ENCODE results near the gene FAM181A. TPM values are rescaled to one million over a fixed set of nuclear protein-coding genes. Genes with fewer than 3 reads are reported as not detected.
A peak's percentile ranks its signal among the peaks of the same experiment; 100 is the strongest.

FAM181A gene
- total and polyA plus RNA-seq, 9 of the 15 experiments (the other 6 are each of a cell fraction or from before 2014, with no cell fraction given), result not detected

GRCh38 chr14:93903342-93904184, 23.6 kb upstream of the FAM181A start:
- Histone ChIP-seq H4K20me1 (replicated peaks; ENCODE audit: control insufficient read depth, insufficient read depth, low read length) (no peaks in the 10 kb centered on the region), H3K4me3 (no peak overlapping the region), H3K36me3 (ENCODE audit: control insufficient read depth, insufficient read depth, low read length) (no peaks in the 10 kb centered on the region), H3K4me1 (replicated peaks in 1 of 2; ENCODE audit: control insufficient read depth in 2 of 2, insufficient read depth in 2 of 2, low read length in 2 of 2) (no peaks in the 10 kb centered on the region), H3K9me3 (replicated peaks; ENCODE audit: control insufficient read depth, insufficient read depth, low read depth, low read length) (no peaks in the 10 kb centered on the region), H3K27ac (ENCODE audit: extremely low read depth, low read depth, low read length) (no peak overlapping the region), H3K9me1 (ENCODE audit: control insufficient read depth, insufficient read depth, low read length) (no peaks in the 10 kb centered on the region), H3K9ac (ENCODE audit: insufficient read depth in 1 of 2, low read depth in 2 of 2, low read length in 2 of 2) (no peak overlapping the region), H3K79me2 (ENCODE audit: control insufficient read depth, insufficient read depth, low read length) (no peaks in the 10 kb centered on the region), H3K27me3 (ENCODE audit: control insufficient read depth in 2 of 2, insufficient read depth in 2 of 2, low read length in 2 of 2) (peaks cover 0 to 20% of the 10 kb centered on the region in 2 experiments; a peak in 2 of 5 replicates), H3K4me2 (ENCODE audit: insufficient read depth, low read length) (no peak overlapping the region), H2AFZ (ENCODE audit: low read depth, low read length) (no peak overlapping the region)
- ATAC-seq (peak; percentile 77), FAIRE-seq (no peak), DNase-seq (ENCODE audit: extremely low read depth in 1 of 4, low spot score in 3 of 4) (peak in 2 of 4 experiments; percentile 6 to 9)
- TF ChIP-seq HDAC8 (tag; IDR thresholded peaks at IDR 0.05) (no peak), RAD21 (CRISPR knock-in tag; conservative IDR thresholded peaks at IDR 0.05 in 1 of 2, IDR thresholded peaks at IDR 0.05 in 1 of 2) (peak in 1 of 2 experiments; percentile 38; a peak in 1 of 4 replicates), ZFP36 (IDR thresholded peaks at IDR 0.05; ENCODE audit: low read depth, low read length, partially characterized antibody) (peak; percentile 66), CTCF (IDR thresholded peaks at IDR 0.05 in 2 of 3, conservative IDR thresholded peaks at IDR 0.05 in 1 of 3; ENCODE audit: insufficient read depth in 2 of 3, low read depth in 1 of 3, low read length in 3 of 3) (peak; percentile 34 to 40 (median 38); a peak in 4 of 6 replicates), CBX8 (IDR thresholded peaks at IDR 0.05; ENCODE audit: borderline replicate concordance, extremely low read depth, low read depth, low read length, poor library complexity, severe bottlenecking) (no peak), ZNF551 (CRISPR knock-in tag; IDR thresholded peaks at IDR 0.05) (no peak), RFX7 (CRISPR knock-in tag; IDR thresholded peaks at IDR 0.05) (no peak)
- CTCF ChIA-PET (ENCODE audit: low intra/inter-chr PET ratio), result no interaction called here
- intact Hi-C loops (cut with micrococcal nuclease) (no loop called here), in situ Hi-C loops (cut with MboI) (no loop called here)
- 9% methylated on average over 11 of the region's 15 CpGs for WGBS (ENCODE audit: insufficient coverage, low coverage, missing lambda C conversion rate)
- POLR2A ChIA-PET, result no interaction called here
- BruUV-seq (replicated peaks), result no TSS peak
